ENCODE results near the gene TLN1.

TLN1 gene

DNA sequence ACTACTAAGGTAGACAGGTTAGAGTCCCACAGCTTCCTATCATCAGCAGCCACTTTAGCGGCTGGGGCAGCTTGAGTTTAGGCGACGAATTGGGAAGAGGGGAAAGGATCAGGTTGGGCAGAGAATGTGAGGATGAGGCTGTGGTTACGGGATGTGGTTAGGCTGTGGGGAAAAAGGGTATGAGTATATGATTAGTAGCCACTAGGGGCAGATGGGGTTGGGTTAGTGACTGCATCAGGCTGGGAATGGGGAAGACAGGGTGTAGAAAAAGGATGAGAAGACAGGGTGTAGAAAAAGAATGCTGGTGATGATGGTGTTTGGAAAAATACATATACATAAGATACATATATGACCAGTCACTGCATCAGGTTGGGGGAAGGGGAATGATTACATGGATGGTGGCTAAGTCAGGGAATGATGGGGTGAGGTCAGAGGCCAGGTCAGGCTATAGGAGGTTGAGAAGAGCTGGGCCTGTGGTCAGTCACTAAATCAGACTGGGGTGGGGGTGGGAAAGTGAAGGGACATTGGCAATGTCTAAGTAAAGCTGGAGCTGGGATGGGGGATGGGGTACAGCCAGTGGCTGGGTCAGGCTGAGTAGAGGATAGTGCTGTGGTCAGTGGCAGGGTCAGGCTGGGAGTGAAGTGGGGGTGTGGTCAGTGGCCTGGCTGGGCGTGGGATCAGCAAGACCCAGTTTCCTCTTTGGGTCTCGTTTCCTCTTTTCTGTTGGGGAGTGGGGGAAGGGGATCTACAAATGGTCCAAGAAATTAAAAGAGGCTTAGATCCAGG lies 2.1 kb downstream of the TLN1 start:
- DNase-seq (ENCODE audit: low read depth, low spot score): no peak

GRCh38 chr9:35729101-35729500 lies 2.9 kb downstream of the TLN1 start:
- no peak for DNase-seq (ENCODE audit: low read depth, low spot score)

DNA sequence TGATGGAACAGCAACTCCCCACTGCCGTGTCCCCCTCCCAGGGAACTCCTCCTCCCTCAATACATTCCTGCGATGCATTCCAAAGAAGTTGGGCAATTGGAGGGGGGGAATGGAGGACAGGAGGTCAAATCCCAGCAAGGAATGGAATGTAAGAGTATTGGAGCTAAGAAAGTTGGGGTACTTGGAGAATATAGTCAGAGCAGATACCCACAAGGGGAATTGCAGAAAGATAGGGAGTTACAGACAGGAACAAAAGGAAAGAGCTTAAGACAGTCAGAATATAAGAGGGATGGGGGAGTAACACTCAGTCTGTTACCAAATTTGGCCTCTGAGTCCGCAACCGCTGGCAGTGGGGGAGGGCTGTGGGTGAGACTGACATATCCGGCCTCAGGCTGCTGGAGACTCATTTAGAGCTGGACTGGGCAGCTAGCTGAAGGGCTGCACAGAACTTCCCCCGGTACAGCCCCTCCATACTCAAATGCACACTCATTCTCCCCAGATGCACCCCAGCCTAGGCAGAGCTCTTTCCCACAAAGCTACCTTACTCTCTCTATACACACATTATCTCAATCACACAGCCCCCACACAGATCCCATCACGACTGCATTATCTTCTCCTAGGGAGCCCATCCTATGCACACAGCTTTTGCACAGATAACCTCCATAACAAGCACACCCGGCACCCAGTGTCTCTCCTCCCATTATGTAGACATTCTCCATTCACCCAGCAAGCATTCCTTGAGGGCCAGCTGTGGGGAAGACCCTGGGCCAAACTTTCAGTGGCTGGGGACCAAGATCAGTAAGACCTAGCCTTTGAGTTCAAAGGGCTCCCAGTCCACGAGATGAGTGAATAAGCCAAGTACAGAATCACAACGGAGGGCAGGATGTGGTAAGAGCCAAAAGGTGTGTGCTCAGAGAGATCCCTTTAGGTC lies 3.7 kb downstream of the TLN1 start:
- DNase-seq (ENCODE audit: low read depth, low spot score): no peak

- DNase-seq (ENCODE audit: low read depth, low spot score): no peak
Measured at GRCh38 chr9:35727676-35728040, 4.3 kb downstream of the TLN1 start.

DNA sequence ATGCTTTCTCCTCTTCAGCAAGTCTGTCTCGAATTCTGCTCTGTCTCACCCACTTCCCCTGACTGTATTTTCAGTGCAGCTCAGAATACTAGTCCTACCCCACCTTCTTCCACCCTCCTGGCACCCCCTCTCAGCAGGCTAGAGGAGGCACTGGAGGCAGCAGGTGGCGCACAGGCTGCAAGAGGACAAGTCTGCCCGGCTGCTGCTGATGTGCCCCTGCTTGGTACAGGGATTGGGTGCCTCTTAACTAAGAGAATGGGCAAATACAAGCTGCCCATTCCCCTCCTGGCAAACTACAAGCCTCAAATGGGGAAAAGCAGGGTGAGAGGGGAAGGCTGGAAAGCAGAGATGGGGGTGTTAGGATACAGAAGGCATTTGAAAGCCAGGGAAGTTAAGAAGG lies 5.1 kb downstream of the TLN1 start:
- DNase-seq (ENCODE audit: low read depth, low spot score): no peak

GRCh38 chr9:35725362-35725761 lies 6.6 kb downstream of the TLN1 start:
- no peak for DNase-seq (ENCODE audit: low read depth, low spot score)

DNA sequence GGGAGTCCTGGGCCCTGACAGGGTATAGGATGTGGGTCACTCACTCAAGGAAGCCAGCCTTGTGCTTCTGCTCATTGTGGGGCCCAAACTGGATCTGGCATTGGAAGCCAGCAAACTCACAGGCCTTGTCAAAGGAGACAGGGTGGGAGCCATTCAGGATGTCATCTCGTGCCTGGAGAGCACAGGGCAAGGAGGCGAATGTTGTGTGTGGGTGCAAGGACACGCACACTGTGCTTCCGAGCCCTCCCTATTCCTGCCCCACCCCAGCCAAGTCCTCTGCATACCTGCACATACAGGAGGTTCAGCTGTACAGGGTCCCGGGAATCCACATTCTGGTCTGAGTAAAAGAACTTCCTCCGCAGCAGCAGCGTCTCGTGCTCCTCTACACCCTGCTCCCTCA lies 8.1 kb downstream of the TLN1 start:
- no peak for DNase-seq (ENCODE audit: low read depth, low spot score)

- DNase-seq (ENCODE audit: low read depth, low spot score): no peak
Measured at GRCh38 chr9:35723426-35723825, 8.6 kb downstream of the TLN1 start.

DNA sequence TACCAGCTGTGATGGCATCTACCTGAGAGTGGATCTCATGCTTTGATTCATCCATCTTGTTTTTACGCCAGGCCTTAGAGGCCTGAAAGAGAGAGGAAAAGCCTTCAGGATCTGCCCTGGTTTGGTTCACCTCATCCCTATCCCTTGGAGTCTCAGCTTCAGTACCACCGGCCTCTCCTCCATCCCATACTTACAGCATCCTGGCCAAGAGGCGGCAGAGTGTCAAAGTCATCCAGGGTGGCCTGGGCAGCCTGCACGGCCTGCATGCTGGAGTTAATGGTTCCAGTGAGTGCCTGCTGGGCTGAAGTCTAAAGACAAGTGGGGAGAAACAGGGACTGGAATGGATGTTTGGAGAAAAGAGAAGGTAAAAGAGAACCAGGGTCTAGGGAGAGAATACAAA lies 12.4 kb downstream of the TLN1 start:
- DNase-seq (ENCODE audit: low read depth, low spot score): no peak

DNA sequence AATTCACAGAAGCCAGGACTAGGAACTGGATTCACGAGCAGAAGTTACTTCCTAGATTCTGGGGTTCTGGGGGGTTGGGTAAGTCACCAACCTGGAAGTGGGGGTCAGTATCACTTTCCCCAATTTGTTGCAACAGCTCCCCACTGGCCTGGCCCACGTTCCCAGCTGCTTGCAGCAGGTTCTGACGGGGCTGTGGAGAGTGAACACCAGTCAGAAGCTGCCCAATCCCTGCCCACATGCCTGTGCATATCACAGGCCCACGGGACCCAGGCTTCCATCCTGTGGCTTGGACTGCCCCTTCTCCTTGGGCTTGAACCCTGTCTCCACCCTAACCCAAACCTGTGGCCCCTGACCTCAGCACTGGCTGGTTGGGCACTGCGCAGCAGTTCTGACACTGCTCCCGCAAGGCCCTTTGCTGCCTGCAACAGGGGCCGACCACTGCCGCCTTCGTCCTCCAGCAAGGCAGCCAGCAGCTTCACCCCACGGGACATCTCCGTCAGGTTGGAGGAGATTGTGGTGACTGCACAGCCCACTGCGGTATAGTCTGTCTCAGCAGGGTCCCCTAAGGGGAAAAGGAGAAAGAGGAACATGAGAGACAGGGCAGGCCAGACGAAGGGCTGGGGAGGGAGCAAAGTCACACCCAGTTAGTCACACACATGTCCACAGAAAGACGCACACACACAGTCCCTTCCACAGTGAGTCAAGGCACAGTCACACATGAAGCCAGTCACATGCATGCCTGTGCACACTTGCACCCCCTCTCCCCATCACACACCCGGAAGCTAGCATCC lies 13.1 kb downstream of the TLN1 start:
- DNase-seq (ENCODE audit: low read depth, low spot score): no peak

DNA sequence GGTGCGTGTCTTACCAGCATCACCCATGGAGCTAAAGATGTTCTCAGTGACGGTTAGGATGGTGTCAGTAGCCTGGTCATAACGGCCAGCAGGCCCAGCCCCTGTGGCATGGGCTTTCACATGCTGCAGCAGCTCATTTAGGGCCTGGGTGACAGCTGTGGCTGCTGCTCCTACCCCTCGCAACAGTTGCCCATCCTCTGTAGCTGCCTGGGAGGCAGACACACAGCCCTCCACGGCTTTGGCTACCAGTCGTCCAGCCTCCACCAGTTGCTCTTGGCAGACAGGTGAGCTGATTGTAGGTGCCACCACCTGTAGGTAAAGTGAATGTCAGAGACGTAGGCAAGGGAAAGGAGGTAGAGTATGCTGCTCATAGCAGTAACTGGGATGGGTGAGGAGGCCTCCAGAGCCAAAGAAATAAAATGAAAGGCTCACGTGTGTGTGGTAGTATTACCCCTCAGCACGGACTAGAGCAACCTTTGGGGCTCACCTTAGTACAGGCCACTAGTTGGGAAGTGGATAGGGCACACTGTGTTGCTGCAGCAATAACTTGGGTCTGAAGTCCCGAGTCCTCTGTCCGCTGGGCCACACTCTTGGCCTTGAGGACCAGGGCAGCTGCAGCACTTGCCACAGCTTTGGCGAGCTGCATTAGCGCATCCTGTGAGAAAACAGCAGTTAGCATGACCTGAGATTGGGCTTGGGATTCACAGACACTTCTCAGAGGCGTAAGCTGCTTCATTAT lies 14.7 kb downstream of the TLN1 start:
- DNase-seq (ENCODE audit: low read depth, low spot score): no peak

DNA sequence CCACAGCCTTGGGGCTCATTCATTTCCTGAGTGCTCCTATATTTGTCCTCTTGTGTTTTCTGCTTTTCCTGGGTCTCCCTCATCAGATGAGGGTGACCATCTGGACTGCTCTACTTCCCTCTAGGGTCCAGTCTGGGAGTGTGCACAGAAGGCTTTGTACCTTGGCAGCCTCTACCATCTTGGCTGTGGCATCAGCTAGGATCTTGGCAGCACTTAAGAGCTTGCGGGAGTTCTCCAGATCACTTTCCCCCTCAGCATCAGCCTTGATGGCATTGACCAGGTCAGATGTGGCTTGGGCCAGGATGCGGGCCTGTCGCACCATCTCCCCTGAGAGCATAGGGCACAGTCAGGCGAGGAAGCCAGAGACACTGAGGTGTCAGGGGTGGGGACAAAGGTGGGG lies 15.8 kb downstream of the TLN1 start:
- no peak for DNase-seq (ENCODE audit: low read depth, low spot score)

DNA sequence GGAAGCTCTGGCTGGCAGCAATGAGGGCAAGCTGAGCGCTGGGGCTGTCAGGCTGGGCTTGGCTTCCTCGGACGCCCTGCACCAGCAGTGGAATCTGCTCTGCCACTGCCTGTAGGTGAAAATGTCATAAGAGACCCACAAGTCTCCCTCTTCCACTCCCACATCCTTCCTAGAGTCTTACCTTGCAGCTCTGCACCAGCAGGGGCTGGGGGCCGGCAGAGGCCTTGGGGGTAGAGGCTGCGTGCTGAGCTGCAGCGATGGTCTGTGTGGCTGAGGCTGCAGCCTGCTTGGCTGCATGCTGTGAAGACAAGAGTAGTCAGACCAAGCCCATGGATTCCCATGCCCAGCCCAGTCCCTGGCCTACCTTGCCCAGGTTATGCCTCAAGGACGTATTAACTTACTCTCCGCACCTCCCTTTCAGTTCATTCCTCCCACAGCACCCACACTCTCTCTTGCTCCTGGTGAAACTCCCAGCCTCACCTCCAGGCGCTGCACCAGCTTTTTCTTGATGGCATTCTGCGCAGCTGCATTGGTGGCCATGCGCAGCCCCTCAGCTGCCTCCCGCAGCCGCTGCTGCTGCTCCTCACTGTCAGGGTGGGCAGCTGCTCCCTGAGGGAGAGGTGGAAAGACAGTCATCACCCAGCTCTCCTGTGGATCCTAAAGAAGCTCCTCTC lies 17.3 kb downstream of the TLN1 start:
- no peak for DNase-seq (ENCODE audit: low read depth, low spot score)

- no peak for DNase-seq (ENCODE audit: low read depth, low spot score)
Measured at GRCh38 chr9:35714123-35714522, 17.9 kb downstream of the TLN1 start.

DNA sequence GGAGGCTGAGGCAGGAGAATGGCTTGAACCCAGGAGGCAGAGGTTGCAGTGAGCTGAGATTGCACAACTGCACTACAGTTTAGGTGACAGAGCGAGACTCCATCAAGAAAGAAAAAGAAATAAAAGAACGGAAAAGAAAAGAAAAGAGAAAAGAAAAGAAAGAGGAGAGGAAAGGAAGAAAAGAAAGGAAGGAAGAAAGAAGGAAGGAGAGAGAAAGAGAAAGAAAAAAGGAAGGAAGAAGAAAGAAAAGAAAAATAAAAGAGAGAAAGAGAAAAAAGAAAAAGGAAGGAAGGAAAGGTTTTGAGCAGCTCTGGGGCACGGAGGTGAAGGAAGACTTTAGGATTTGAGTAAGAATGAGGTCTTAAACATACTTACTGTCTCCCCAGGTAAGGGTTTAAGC lies 18.4 kb downstream of the TLN1 start:
- DNase-seq (ENCODE audit: low read depth, low spot score): no peak

DNA sequence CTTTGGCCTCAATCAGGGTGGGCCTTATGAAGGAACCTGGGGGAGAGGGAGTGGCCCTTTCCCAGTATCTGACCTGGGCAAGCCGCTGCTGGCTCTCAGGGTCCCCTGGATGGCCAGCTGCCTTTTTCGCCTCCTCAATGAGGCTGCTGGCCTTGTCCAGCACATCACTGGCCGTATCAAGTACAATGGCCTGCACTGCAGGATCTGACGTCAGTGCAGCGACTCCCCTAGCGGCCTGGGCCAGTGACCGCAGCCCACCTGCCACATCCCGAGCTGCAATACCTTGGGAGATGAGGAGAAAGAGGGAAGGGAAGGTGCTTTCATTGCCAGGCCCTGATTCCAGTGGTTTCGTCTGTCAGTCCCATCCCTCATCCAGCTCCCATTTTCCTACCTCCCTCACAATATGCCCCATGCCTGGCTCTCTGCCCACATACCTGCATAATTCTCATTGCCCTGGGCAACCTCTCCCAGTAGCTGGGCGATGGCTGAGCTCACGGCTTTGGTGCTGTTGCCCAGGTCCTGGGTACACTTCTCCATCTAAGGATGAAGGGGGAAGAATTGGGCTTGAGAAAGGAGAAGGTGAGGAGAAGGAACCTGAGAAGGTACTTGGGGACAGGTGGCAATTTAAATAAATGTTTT lies 19.1 kb downstream of the TLN1 start:
- DNase-seq (ENCODE audit: low read depth, low spot score): no peak

DNA sequence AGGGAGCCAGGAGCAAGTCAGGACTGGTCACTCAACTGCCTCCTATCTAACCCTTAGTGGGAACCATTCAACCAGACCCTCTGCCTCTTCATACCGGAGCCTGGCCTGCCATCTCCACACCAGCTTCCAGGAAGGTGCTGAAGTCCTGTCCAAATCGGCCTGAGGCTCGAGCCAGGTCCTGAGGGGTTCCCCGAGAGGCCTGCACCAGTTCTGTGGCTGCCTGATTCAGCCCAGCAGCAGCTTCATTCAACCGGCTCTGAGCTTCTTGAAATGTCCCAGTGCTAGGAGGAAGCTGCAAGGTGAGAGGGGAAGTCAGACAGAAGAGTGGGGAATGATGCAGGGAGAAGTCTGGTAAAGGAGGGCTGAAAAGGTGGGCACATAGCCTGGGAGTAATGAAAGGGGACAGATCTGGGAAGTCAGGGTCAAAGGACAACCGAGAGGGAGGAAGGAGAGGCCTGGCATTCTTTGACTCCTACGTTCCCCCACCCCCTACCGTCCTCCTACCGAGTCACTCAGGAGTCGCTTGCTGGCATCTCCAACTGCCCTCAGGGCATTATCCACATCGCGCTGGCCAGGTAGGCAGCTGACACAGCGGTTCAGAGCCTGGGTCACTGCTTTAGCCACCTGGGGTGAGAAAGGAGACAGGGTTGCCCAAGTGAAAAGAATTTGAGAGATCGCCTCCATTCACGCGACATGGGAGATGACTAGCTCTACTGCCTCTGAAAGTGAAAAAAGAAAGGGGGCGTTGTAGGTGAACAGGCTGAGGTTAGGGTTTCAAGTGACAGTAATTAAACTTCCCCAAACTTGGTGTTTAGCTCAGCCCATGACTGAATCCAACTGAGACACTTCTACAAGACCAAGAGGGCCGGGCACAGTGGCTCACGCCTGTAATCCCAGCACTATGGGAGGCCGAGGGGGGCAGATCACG lies 20.2 kb downstream of the TLN1 start:
- DNase-seq (ENCODE audit: low read depth, low spot score): no peak

- no peak for DNase-seq (ENCODE audit: low read depth, low spot score)
Measured at GRCh38 chr9:35710818-35711500, 21.0 kb downstream of the TLN1 start.

DNA sequence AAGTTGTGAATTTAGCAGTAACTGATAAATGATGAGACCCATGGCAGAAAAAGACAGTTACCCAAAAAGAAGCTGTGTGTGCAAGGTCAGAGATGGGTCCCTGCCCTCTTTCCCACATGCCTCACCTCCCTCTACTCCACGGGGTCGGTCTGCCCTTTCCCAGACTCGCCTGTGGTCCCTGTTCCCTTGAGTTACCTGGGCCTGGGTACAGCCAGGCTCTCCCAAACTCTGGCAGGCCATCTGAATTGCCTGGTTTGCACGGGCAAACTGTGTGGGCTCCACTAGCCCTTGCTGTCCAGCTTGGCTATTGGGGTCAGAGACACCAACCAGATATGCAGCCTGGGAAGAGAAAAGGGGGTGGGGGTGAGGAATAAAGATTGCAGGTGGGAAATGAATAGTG lies 23.8 kb downstream of the TLN1 start:
- DNase-seq (ENCODE audit: low read depth, low spot score): no peak

Measured in activated naive CD8-positive, alpha-beta T cell treated with anti-CD3 and anti-CD28 coated beads, Interleukin-2, amount 50 U/mL, for 16 hours (primary cell).